A549 (cell line): ENCODE results near the gene C19orf12.

Source experiments
- JUNB ChIP-seq: fragments of >200 bp; sonication (Bioruptor Twin); formaldehyde crosslinking; IDR thresholded peaks from 2 replicates; pipeline ENCODE4 v1.6.1; 2016
- RFX5 ChIP-seq: fragments of 450-650 bp; IDR thresholded peaks from 2 replicates; pipeline ENCODE4 v1.7.1; 2014; ENCODE audit warnings: antibody characterized with exemption, mild to moderate bottlenecking, moderate library complexity
- TP53 ChIP-seq: fragments of 250-450 bp; sonication (Bioruptor Pico); IDR thresholded peaks from 2 replicates; pipeline ENCODE4 v1.5.0; 2021; ENCODE audit warnings: mild to moderate bottlenecking, moderate library complexity

- TF ChIP-seq TP53 (CRISPR knock-in tag) (no peak), RFX5 (no peak), JUNB (no peak)
Measured at GRCh38 chr19:29737461-29738000, 22.5 kb upstream of the C19orf12 start.
